ENCODE data around the gene CTPS1. TPM values are rescaled to one million over a fixed set of nuclear protein-coding genes. Genes with fewer than 3 reads are reported as not detected.

CTPS1 gene

GRCh38 chr1:41051022-41051421, 71.5 kb downstream of the CTPS1 start:
- Histone ChIP-seq H4K91ac (ENCODE audit: low read length) (no peak overlapping the region), H3K23ac (ENCODE audit: low read length in 2 of 2) (no peak overlapping the region), H3K9ac (ENCODE audit: low read length) (no peak overlapping the region), H3K4ac (ENCODE audit: low read depth in 1 of 2, low read length in 2 of 2) (no peak overlapping the region), H3K18ac (ENCODE audit: low read depth in 1 of 2, low read length in 2 of 2) (no peak overlapping the region), H3K36me3 (ENCODE audit: control insufficient read depth in 1 of 2, insufficient read depth in 2 of 2, low read depth in 1 of 2, low read length in 2 of 2) (peaks cover 17% of the 10 kb centered on the region in 2 experiments), H3K4me1 (ENCODE audit: control insufficient read depth, insufficient read depth, low read depth, low read length) (no peaks in the 10 kb centered on the region), H2AK5ac (ENCODE audit: low read length, severe bottlenecking) (no peak overlapping the region), H3K4me3 (ENCODE audit: insufficient read depth in 1 of 2, low read depth in 1 of 2, low read length in 2 of 2) (no peak overlapping the region), H2AFZ (ENCODE audit: low read depth, low read length) (no peak overlapping the region), H2BK120ac (ENCODE audit: low read depth, low read length) (no peak overlapping the region), H3K9me3 (ENCODE audit: control insufficient read depth, low read length) (no peaks in the 10 kb centered on the region), H2BK12ac (ENCODE audit: low read length in 2 of 2) (no peak overlapping the region), H3K27me3 (ENCODE audit: control insufficient read depth in 1 of 2, insufficient read depth in 1 of 2, low read length in 2 of 2) (no peaks in the 10 kb centered on the region), H2BK5ac (ENCODE audit: low read depth, low read length, poor library complexity, severe bottlenecking) (no peak overlapping the region), H3K79me1 (replicated peaks; ENCODE audit: low read length, poor library complexity, severe bottlenecking) (peaks cover 2% of the 10 kb centered on the region), H3K4me2 (ENCODE audit: low read length, poor library complexity, severe bottlenecking) (no peak overlapping the region), H3K14ac (ENCODE audit: low read length in 2 of 2) (no peak overlapping the region), H4K8ac (ENCODE audit: low read length) (no peak overlapping the region), H2BK15ac (ENCODE audit: low read depth, poor library complexity, severe bottlenecking) (no peak overlapping the region), H3K27ac (ENCODE audit: low read length, poor library complexity, severe bottlenecking) (no peak overlapping the region)
- no CpG with 5 or more reads among the region's 1 CpG for WGBS
- DNase-seq: peak; percentile 17

- H4K8ac ChIP-seq (ENCODE audit: low read length): no peak overlapping the region
- DNase-seq: no peak
- no peak overlapping the region for H3K4ac ChIP-seq (ENCODE audit: low read depth in 1 of 2, low read length in 2 of 2)
- H3K9ac ChIP-seq (ENCODE audit: low read length): no peak overlapping the region
- no peak overlapping the region for H2BK12ac ChIP-seq (ENCODE audit: low read length in 2 of 2)
- H2BK120ac ChIP-seq (ENCODE audit: low read depth, low read length): no peak overlapping the region
- 72% methylated on average over 2 of the region's 2 CpGs for WGBS
- no peak overlapping the region for H2AFZ ChIP-seq (ENCODE audit: low read depth, low read length)
- no peaks in the 10 kb centered on the region for H3K27me3 ChIP-seq (ENCODE audit: control insufficient read depth in 1 of 2, insufficient read depth in 1 of 2, low read length in 2 of 2)
- H3K18ac ChIP-seq (ENCODE audit: low read depth in 1 of 2, low read length in 2 of 2): no peak overlapping the region
- no peak overlapping the region for H3K4me3 ChIP-seq (ENCODE audit: insufficient read depth in 1 of 2, low read depth in 1 of 2, low read length in 2 of 2)
- no peak overlapping the region for H3K27ac ChIP-seq (ENCODE audit: low read length, poor library complexity, severe bottlenecking)
- no peak overlapping the region for H2BK15ac ChIP-seq (ENCODE audit: low read depth, poor library complexity, severe bottlenecking)
- no peak overlapping the region for H4K91ac ChIP-seq (ENCODE audit: low read length)
- H3K23ac ChIP-seq (ENCODE audit: low read length in 2 of 2): no peak overlapping the region
- H3K14ac ChIP-seq (ENCODE audit: low read length in 2 of 2): no peak overlapping the region
- H2AK5ac ChIP-seq (ENCODE audit: low read length, severe bottlenecking): no peak overlapping the region
- H3K79me1 ChIP-seq (replicated peaks; ENCODE audit: low read length, poor library complexity, severe bottlenecking): peaks cover 2% of the 10 kb centered on the region
- no peaks in the 10 kb centered on the region for H3K9me3 ChIP-seq (ENCODE audit: control insufficient read depth, low read length)
- no peaks in the 10 kb centered on the region for H3K4me1 ChIP-seq (ENCODE audit: control insufficient read depth, insufficient read depth, low read depth, low read length)
- no peak overlapping the region for H2BK5ac ChIP-seq (ENCODE audit: low read depth, low read length, poor library complexity, severe bottlenecking)
- H3K4me2 ChIP-seq (ENCODE audit: low read length, poor library complexity, severe bottlenecking): no peak overlapping the region
- H3K36me3 ChIP-seq (ENCODE audit: control insufficient read depth in 1 of 2, insufficient read depth in 2 of 2, low read depth in 1 of 2, low read length in 2 of 2): peaks cover 7 to 11% of the 10 kb centered on the region in 2 experiments
These were observed 73.8 kb downstream of the CTPS1 start for GRCh38 chr1:41053316-41053715.

- 60% methylated on average over 2 of the region's 5 CpGs for WGBS
- Histone ChIP-seq H3K14ac (ENCODE audit: low read length in 2 of 2) (no peak overlapping the region), H2AFZ (ENCODE audit: low read depth, low read length) (no peak overlapping the region), H3K4me3 (ENCODE audit: insufficient read depth in 1 of 2, low read depth in 1 of 2, low read length in 2 of 2) (no peak overlapping the region), H3K9ac (ENCODE audit: low read length) (no peak overlapping the region), H3K4me2 (ENCODE audit: low read length, poor library complexity, severe bottlenecking) (no peak overlapping the region), H3K27ac (ENCODE audit: low read length, poor library complexity, severe bottlenecking) (no peak overlapping the region), H3K36me3 (ENCODE audit: control insufficient read depth in 1 of 2, insufficient read depth in 2 of 2, low read depth in 1 of 2, low read length in 2 of 2) (peaks cover 3 to 8% of the 10 kb centered on the region in 2 experiments), H2BK12ac (ENCODE audit: low read length in 2 of 2) (no peak overlapping the region), H2BK15ac (ENCODE audit: low read depth, poor library complexity, severe bottlenecking) (no peak overlapping the region), H2BK5ac (ENCODE audit: low read depth, low read length, poor library complexity, severe bottlenecking) (no peak overlapping the region), H2AK5ac (ENCODE audit: low read length, severe bottlenecking) (no peak overlapping the region), H3K4me1 (ENCODE audit: control insufficient read depth, insufficient read depth, low read depth, low read length) (no peaks in the 10 kb centered on the region), H3K23ac (ENCODE audit: low read length in 2 of 2) (no peak overlapping the region), H3K18ac (ENCODE audit: low read depth in 1 of 2, low read length in 2 of 2) (no peak overlapping the region), H3K4ac (ENCODE audit: low read depth in 1 of 2, low read length in 2 of 2) (no peak overlapping the region), H2BK120ac (ENCODE audit: low read depth, low read length) (no peak overlapping the region), H3K9me3 (ENCODE audit: control insufficient read depth, low read length) (no peaks in the 10 kb centered on the region), H3K27me3 (ENCODE audit: control insufficient read depth in 1 of 2, insufficient read depth in 1 of 2, low read length in 2 of 2) (no peaks in the 10 kb centered on the region), H3K79me1 (replicated peaks; ENCODE audit: low read length, poor library complexity, severe bottlenecking) (peaks cover 4% of the 10 kb centered on the region), H4K91ac (ENCODE audit: low read length) (no peak overlapping the region), H4K8ac (ENCODE audit: low read length) (no peak overlapping the region)
- DNase-seq: no peak
These were observed 77.4 kb downstream of the CTPS1 start for GRCh38 chr1:41056907-41057306.

Small RNAs within 50 kb of the gene (small RNA-seq; reads per million reads assigned to genes)
- gene UBE2V1P8 (ENCODE audit: low read depth): not detected

All from mesenchymal stem cell (in vitro differentiated cells and primary cell).